Heart right ventricle (tissue), 16 donors: Measurements from ENCODE around the gene MAP3K20. TPM values are rescaled to one million over a fixed set of nuclear protein-coding genes. Genes with fewer than 3 reads are reported as not detected.

ENCODE experiments used
- ATAC-seq, 8 donors: fragments of 200-7000 bp; cut with Tn5 transposase; one replicate each; pipeline ENCODE4 v1.9.1; 2020; ENCODE audit warnings: mild to moderate bottlenecking in 8 of 8, moderate library complexity in 8 of 8, moderate number of reproducible peaks in 1 of 8
- DNase-seq, 2 donors: peaks; one replicate each; pipeline ENCODE4 v3.0.0-alpha.2; 2020
- H3K27ac ChIP-seq, 10 donors: fragments of 200-600 bp; sonication (generic) in 2 of 10; one replicate each; pipeline versions ENCODE4 v1.5.0 to v1.8.0; 2020 to 2022; ENCODE audit warnings: mild to moderate bottlenecking in 3 of 10
- H3K27me3 ChIP-seq, 7 donors: fragments of 200-600 bp; one replicate each; pipeline ENCODE4 v1.8.0; 2021 to 2022; ENCODE audit warnings: mild to moderate bottlenecking in 2 of 7
- H3K36me3 ChIP-seq, 9 donors: fragments of 200-600 bp; sonication (generic) in 1 of 9; one replicate each; pipeline versions ENCODE4 v1.5.0 to v1.8.0; 2020 to 2022; ENCODE audit warnings: mild to moderate bottlenecking in 2 of 9
- H3K4me1 ChIP-seq, 9 donors: fragments of 200-600 bp; sonication (generic) in 1 of 9; one replicate each; pipeline versions ENCODE4 v1.5.0 to v1.8.0; 2020 to 2022; ENCODE audit warnings: mild to moderate bottlenecking in 4 of 9
- H3K4me3 ChIP-seq, 10 donors: fragments of 200-600 bp; sonication (generic) in 2 of 10; one replicate each; pipeline versions ENCODE4 v1.5.0 to v1.8.0; 2020 to 2022; ENCODE audit warnings: mild to moderate bottlenecking in 7 of 10, moderate library complexity in 2 of 10
- H3K9me3 ChIP-seq, 11 donors: fragments of 200-600 bp in 10 of 11; sonication (generic) in 2 of 11; one replicate each; pipeline versions ENCODE4 v1.5.0 to v1.8.0; 2013 to 2022; ENCODE audit warnings: mild to moderate bottlenecking in 2 of 11, control low read depth in 1 of 11, moderate library complexity in 1 of 11
- WGBS, 2 donors: extraction: QIAGEN DNeasy Blood & Tissue Kit; methylation state at CpG; one replicate each; pipeline ENCODE4 v1.1.7; 2013; ENCODE audit warnings: inconsistent platforms in 1 of 2; 5-methylcytosine and 5-hydroxymethylcytosine counted together
- intact Hi-C, 10 donors: fragments of 100-400 bp; cut with DNase I; formaldehyde crosslinking; loops; one replicate each; pipeline versions ENCODE4 v1.11.1 to v1.14.2; 2022
- polyA plus RNA-seq, 2 donors: library from polyadenylated mRNA; stranded (reverse); fragments of 200-250 nt; gene quantifications; one replicate each; pipeline ENCODE4 v1.2.3, GENCODE V29; 2013
- total RNA-seq, 10 donors: library from RNA; stranded (reverse); fragmentation: NEBNext Ultra II Directional in 3 of 10; extraction: Animal tissue kit (Norgen Biotek cat#: 25700) in 3 of 10; gene quantifications; one replicate each; pipeline versions ENCODE4 v1.2.1 to v1.2.4, GENCODE V29; 2021 to 2023
- TF ChIP-seq, protein P1 (sequence below), 9 donors: fragments of 200-600 bp; sonication (generic) in 2 of 9; IDR thresholded peaks; one replicate each; pipeline versions ENCODE4 v1.5.0 to v1.8.0; 2021 to 2022; ENCODE audit warnings: antibody characterized with exemption in 9 of 9, mild to moderate bottlenecking in 5 of 9, moderate library complexity in 1 of 9
- donor health status: Arrhythmogenic right ventricular cardiomyopathy.
- donor health status: ischemic (EF 13 %, LVEDD 7.1; RV severe dilation, severe dysfunction).
- donor health status: healthy with polysubstance abuse.
- donor health status: DM: no; HTN: yes; CAD: no.
- donor health status: DM: no; HTN: no; CAD: no.
- donor health status: ischemic (EF 25% LVEDD 6.9; RV normal size, moderate dysfunction).
- donor health status: ischemic (EF 25% LVEDD 5.7; RV mildly dilated, moderate dysfunction).
- donor health status: healthy.
- donor health status: DM: yes; HTN: yes; CAD: no.
- donor health status: Ischemic cardiomyopathy.
- donor health status: ischemic (EF 35%, LVEDD 5.7; RV mildly dilated, moderate dysfunction).
- donor health status: nonischemic (EF 11% LVEDD 7.7; RV severe dilation, severe dysfunction).
- donor health status: DM: yes; HTN: yes; CAD: no.
- donor health status: PGD.
- donor health status: ischemic (EF 29% LVEDD 5.4; RV normal size, mild dysfunction).
- donor health status: nonischemic (EF 23%, LVEDD 6.1; RV moderate dilation, normal function).

The MAP3K20 gene
- total and polyA plus RNA-seq, 12 donors, result 63.2 to 560 (median 420) TPM

DNA sequence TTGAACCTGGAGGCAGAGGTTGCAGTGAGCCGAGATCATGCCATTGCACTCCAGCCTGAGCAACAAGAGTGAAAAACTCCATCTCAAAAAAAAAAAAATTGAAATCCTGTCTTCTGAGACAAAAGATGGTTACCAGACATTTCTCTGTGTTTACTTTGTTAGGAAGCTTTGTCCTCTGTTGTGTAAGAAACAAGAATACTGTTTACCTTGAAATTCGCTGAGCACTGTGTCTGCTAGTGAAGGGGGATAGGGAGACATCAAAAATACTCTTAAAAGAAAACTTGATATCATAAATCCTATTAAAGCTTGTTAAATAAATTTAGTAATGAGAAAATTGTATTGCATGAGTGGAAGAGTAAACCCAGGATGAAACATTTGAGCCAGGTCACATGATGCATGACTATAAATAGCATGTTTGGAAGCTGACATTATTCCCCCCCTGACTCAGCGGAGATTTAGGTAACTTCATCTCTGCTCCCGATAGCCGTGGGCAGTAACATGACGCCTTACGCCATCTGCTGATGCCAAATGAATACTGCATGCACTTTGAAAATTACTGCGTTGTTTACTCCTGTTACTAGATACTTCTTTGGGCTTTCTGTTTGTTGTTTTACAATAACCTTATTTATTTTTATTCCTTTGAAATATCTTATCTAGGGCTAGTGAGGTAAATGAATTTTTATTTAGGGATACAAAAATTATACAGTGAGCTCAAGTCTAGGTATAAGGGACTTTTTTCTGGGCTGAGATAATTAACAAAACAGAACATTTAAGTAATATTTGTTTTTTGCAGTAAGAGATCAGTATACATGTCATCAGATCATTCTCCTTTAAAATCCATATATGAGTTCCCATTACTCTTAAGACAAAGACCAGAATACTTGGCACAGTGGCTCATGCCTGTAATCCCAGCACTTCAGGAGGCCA, 134.9 kb downstream of the MAP3K20 start:
- DNase-seq (peak; percentile 20 to 87), ATAC-seq (peak; percentile 87 to 94 (median 92))
- Histone ChIP-seq H3K4me1 (peaks cover 9 to 60% (median 35%) of the 10 kb centered on the region in 9 donors), H3K36me3 (peaks cover 0 to 29% (median 4%) of the 10 kb centered on the region in 9 donors), H3K27me3 (no peaks in the 10 kb centered on the region), H3K4me3 (no peak overlapping the region), H3K27ac (peak overlapping the region; percentile 8 to 83 (median 59)), H3K9me3 (no peaks in the 10 kb centered on the region)
- WGBS, 2 donors, result 17 to 21% methylated on average over 8 of the region's 8 CpGs
- TF ChIP-seq, protein P1, sequence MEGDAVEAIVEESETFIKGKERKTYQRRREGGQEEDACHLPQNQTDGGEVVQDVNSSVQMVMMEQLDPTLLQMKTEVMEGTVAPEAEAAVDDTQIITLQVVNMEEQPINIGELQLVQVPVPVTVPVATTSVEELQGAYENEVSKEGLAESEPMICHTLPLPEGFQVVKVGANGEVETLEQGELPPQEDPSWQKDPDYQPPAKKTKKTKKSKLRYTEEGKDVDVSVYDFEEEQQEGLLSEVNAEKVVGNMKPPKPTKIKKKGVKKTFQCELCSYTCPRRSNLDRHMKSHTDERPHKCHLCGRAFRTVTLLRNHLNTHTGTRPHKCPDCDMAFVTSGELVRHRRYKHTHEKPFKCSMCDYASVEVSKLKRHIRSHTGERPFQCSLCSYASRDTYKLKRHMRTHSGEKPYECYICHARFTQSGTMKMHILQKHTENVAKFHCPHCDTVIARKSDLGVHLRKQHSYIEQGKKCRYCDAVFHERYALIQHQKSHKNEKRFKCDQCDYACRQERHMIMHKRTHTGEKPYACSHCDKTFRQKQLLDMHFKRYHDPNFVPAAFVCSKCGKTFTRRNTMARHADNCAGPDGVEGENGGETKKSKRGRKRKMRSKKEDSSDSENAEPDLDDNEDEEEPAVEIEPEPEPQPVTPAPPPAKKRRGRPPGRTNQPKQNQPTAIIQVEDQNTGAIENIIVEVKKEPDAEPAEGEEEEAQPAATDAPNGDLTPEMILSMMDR (IDR thresholded peaks at IDR 0.05), result peak; percentile 69 to 97 (median 89)
- intact Hi-C loops, result loop anchor here in 9 of 10 donors (1.0 to 10.0 kb wide), 10 partner anchors 118 to 406 kb away; partner anchors contain the start of gene MAP3K20 (in 3 of the 9)

DNA sequence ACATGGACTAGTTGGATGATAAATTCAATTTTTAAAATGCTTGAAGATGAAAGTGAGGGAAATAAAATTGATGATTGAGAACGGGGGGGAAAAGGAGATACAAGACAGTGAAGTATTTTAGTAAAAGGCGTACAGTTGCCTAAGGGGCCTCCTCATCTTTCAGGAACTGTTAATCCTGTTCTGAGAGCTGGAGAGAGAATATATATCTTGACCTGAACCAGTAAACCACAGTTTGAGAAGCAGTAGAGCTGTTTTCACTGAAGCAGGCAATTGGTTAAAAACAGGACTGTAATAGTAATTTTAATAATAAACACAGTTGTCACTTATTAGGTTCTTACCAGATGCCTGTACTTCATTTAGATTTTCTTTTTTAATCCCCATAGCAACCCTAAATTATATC, 137.5 kb downstream of the MAP3K20 start:
- ATAC-seq (no peak), DNase-seq (no peak)
- peaks cover 0 to 34% (median 4%) of the 10 kb centered on the region in 9 donors for H3K36me3 ChIP-seq
- peak overlapping the region in 5 of 10 donors; percentile 3 to 63 (median 26) for H3K27ac ChIP-seq
- H3K4me1 ChIP-seq, result peaks cover 0 to 46% (median 24%) of the 10 kb centered on the region in 9 donors
- TF ChIP-seq, protein P1 (IDR thresholded peaks at IDR 0.05), result no peak
- no peak overlapping the region for H3K4me3 ChIP-seq
- H3K9me3 ChIP-seq, result no peaks in the 10 kb centered on the region
- 92 to 95% methylated on average over 2 of the region's 2 CpGs for WGBS, 2 donors
- intact Hi-C loops, result loop anchor here in 6 of 10 donors (5.0 to 10.0 kb wide), 6 partner anchors 121 to 408 kb away; partner anchors contain the start of gene MAP3K20 (in 2 of the 6)
- no peaks in the 10 kb centered on the region for H3K27me3 ChIP-seq

DNA sequence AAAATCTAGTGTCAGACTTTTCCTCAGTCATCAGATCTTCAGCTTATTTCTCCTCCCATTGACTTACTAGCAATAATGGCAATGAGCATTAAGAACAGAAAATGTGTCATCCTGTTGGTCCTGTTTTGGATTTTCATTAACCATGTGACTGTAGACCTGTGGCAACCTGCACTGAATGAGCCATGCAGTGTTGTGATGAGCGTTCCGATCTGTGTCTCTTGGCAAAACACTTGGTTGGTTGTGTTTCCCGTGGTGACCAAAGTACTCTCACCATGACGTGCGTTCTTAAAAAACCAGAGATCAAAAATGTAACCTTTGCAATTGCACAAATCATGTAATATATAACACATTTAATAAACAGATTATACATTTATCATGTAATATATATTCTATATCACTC, 138.6 kb downstream of the MAP3K20 start:
- no peak overlapping the region for H3K4me3 ChIP-seq
- H3K36me3 ChIP-seq, result peaks cover 0 to 34% (median 4%) of the 10 kb centered on the region in 9 donors
- peak in 3 of 8 donors; percentile 40 to 67 (median 46) for ATAC-seq
- intact Hi-C loops, result loop anchor here in 6 of 10 donors (5.0 to 10.0 kb wide), 6 partner anchors 122 to 409 kb away; partner anchors contain the start of gene MAP3K20 (in 2 of the 6)
- DNase-seq, result no peak
- no peaks in the 10 kb centered on the region for H3K9me3 ChIP-seq
- TF ChIP-seq, protein P1 (IDR thresholded peaks at IDR 0.05), result no peak
- H3K27ac ChIP-seq, result peak overlapping the region in 6 of 10 donors; percentile 3 to 63 (median 28)
- 46 to 61% methylated on average over 5 of the region's 5 CpGs for WGBS, 2 donors
- H3K4me1 ChIP-seq, result peaks cover 0 to 57% (median 33%) of the 10 kb centered on the region in 9 donors
- no peaks in the 10 kb centered on the region for H3K27me3 ChIP-seq

DNA sequence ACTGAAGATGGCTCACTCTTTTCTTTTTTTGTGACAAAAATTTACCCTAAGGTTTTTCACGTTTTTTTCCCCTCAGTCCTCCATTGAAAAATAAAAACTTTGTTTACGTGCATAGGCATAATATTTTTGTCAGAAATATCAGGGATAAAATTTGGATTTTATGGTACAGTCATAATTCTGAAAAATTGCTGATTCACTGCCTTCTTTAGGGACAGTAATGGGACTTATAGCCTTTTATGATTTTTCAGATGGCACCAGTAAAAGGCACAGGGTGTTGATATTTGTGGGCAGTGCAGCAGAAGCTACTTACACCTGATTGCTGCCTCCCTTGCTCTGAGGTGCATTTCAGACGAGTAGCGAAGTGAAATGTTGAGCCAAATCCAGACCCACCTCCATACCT, 139.7 kb downstream of the MAP3K20 start:
- WGBS, 2 donors, result 90 to 94% methylated on average over 4 of the region's 4 CpGs
- intact Hi-C loops, result loop anchor here in 1 of 10 donors (10.0 kb wide), 1 partner anchor 411 kb away; no protein-coding TSS in a partner anchor
- H3K4me1 ChIP-seq, result peaks cover 0 to 56% (median 27%) of the 10 kb centered on the region in 9 donors

More for the DNA sequence above, 139.7 kb downstream of the MAP3K20 start:
- Histone ChIP-seq H3K27me3 (no peaks in the 10 kb centered on the region), H3K27ac (peak overlapping the region in 4 of 10 donors; percentile 3 to 63 (median 32)), H3K36me3 (peaks cover 0 to 27% (median 4%) of the 10 kb centered on the region in 9 donors), H3K9me3 (no peaks in the 10 kb centered on the region), H3K4me3 (no peak overlapping the region)
- TF ChIP-seq, protein P1 (IDR thresholded peaks at IDR 0.05), result no peak
- no peak for ATAC-seq
- DNase-seq, result no peak
